Adrenal gland (tissue), 5 donors: Measurements from ENCODE around the gene TMCC3.

ENCODE experiments used
- POLR2A ChIP-seq, 2 donors: fragments of 450-650 bp; IDR thresholded peaks; one replicate each; pipeline ENCODE4 v1.6.1; 2017; ENCODE audit warnings: antibody characterized with exemption in 2 of 2, mild to moderate bottlenecking in 2 of 2, moderate library complexity in 1 of 2
- TF ChIP-seq, protein P1 (sequence below), 6 experiments: fragments of 450-650 bp in 4 of 6; fragments of 200-600 bp in 2 of 6; sonication (generic) in 1 of 6; IDR thresholded peaks; 1 replicate in 5 of 6; 2 replicates in 1 of 6; pipeline versions ENCODE4 v1.5.1 to v1.8.0; 2016 to 2021; ENCODE audit warnings: antibody characterized with exemption in 6 of 6, mild to moderate bottlenecking in 2 of 6, moderate library complexity in 1 of 6
- donor health status: DM: no; HTN: no; CAD: no.

DNA sequence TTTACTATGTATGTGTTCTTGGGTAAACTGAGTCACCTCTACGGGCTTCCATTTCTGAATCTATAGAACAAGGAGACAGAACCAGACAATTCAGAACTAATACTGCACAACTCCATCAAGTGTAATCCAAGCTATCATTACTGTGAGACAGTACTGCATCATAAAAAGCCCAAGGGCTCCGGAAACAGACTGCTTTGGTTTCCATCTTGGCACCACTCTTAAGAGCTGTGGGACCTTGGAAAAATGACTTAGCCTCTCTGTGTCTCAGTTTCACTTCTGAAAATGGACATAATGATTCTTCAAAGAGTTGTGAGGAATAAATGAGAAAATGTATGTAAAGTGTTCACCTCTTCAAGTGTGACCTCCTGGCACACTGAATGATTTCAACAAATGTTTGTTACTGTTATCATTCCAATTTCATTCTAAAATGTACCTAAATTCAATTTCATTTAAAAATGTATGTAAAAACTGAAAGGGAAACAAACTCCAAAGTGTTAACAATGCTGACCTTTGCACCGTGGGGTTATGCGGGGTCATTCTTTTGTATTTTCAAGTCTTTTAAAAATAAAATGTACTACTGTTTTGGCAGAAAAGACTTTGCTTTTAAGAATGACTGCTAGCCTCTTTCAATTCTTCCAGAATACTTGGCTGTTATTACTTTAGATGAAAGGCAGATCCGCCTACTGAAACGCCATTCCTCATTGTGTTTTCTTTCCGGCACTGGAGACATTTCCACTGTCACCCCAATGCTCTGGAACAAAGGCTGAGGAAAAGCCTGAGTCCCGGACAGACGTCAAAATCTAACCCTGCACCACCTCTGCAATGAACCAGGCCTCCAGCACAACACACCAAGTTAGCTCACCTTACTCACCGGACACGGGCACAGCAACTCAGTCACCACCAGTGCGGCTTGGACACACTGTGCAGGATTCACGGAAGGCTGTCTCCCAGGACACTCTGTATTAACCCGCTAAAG is 62.8 kb downstream of the TMCC3 start:
- TF ChIP-seq POLR2A (IDR thresholded peaks at IDR 0.05) = no peak
- TF ChIP-seq, protein P1, sequence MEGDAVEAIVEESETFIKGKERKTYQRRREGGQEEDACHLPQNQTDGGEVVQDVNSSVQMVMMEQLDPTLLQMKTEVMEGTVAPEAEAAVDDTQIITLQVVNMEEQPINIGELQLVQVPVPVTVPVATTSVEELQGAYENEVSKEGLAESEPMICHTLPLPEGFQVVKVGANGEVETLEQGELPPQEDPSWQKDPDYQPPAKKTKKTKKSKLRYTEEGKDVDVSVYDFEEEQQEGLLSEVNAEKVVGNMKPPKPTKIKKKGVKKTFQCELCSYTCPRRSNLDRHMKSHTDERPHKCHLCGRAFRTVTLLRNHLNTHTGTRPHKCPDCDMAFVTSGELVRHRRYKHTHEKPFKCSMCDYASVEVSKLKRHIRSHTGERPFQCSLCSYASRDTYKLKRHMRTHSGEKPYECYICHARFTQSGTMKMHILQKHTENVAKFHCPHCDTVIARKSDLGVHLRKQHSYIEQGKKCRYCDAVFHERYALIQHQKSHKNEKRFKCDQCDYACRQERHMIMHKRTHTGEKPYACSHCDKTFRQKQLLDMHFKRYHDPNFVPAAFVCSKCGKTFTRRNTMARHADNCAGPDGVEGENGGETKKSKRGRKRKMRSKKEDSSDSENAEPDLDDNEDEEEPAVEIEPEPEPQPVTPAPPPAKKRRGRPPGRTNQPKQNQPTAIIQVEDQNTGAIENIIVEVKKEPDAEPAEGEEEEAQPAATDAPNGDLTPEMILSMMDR (IDR thresholded peaks at IDR 0.05) = no peak
